Loucy (cell line): ENCODE data around the gene TBX1.

Experiments
- H2AFZ ChIP-seq: fragments of 200-600 bp; sonication (generic); 2 replicates; pipeline ENCODE4 v1.6.0; 2016; ENCODE audit warnings: antibody characterized with exemption, mild to moderate bottlenecking, low read length, moderate library complexity
- H3F3A ChIP-seq: fragments of 200-600 bp; 2 replicates; pipeline ENCODE4 v1.6.0; 2016; ENCODE audit warnings: antibody characterized with exemption, low read depth, mild to moderate bottlenecking
- H3K27me3 ChIP-seq: fragments of 200-600 bp; sonication (generic); 2 replicates; pipeline ENCODE4 v1.6.1; 2014; ENCODE audit warnings: low read length, mild to moderate bottlenecking; ENCODE audit not compliant: insufficient read depth, poor library complexity, severe bottlenecking
- H3K36me3 ChIP-seq: fragments of 200-600 bp; sonication (generic); 2 replicates; pipeline ENCODE4 v1.6.1; 2016; ENCODE audit warnings: low read length; ENCODE audit not compliant: insufficient read depth
- H3K4me1 ChIP-seq: fragments of 200-600 bp; sonication (generic); 2 replicates; pipeline ENCODE4 v1.5.1; 2014; ENCODE audit warnings: low read length, mild to moderate bottlenecking; ENCODE audit not compliant: insufficient read depth, poor library complexity, severe bottlenecking
- H3K4me2 ChIP-seq: fragments of 200-600 bp; sonication (generic); 2 replicates; pipeline ENCODE4 v1.6.0; 2014; ENCODE audit warnings: antibody characterized with exemption, low read length, low read depth, mild to moderate bottlenecking; ENCODE audit not compliant: poor library complexity, severe bottlenecking
- H3K4me3 ChIP-seq: fragments of 200-600 bp; sonication (generic); 2 replicates; pipeline ENCODE4 v1.5.1; 2014; ENCODE audit warnings: low read length, mild to moderate bottlenecking, mixed read lengths; ENCODE audit not compliant: poor library complexity, severe bottlenecking
- H3K79me2 ChIP-seq: fragments of 200-600 bp; sonication (generic); 2 replicates; pipeline ENCODE4 v1.6.1; 2014; ENCODE audit warnings: low read length; ENCODE audit not compliant: insufficient read depth
- H3K9ac ChIP-seq: fragments of 200-600 bp; sonication (generic); 2 replicates; pipeline ENCODE4 v1.6.0; 2014; ENCODE audit warnings: mild to moderate bottlenecking, low read depth, low read length, moderate library complexity; ENCODE audit not compliant: poor library complexity, severe bottlenecking
- H3K9me2 ChIP-seq: fragments of 200-600 bp; sonication (generic); replicated peaks from 2 replicates; pipeline ENCODE4 v1.6.1; 2016; ENCODE audit warnings: low read depth, low read length, mixed read lengths
- H3K9me3 ChIP-seq: fragments of 200-600 bp; sonication (generic); 2 replicates; pipeline ENCODE4 v1.6.1; 2014; ENCODE audit warnings: mild to moderate bottlenecking, antibody characterized with exemption, low read length, low read depth; ENCODE audit not compliant: insufficient read depth
- H4K20me1 ChIP-seq: fragments of 200-600 bp; sonication (generic); 2 replicates; pipeline ENCODE4 v1.6.0; 2014; ENCODE audit warnings: antibody characterized with exemption, low read length, mild to moderate bottlenecking; ENCODE audit not compliant: insufficient read depth, poor library complexity, severe bottlenecking
- EZH2phosphoT487 ChIP-seq: fragments of 200-600 bp; IDR thresholded peaks from 2 replicates; pipeline ENCODE4 v1.6.1; 2018; ENCODE audit warnings: antibody characterized with exemption, mild to moderate bottlenecking, moderate library complexity, borderline replicate concordance
- TF ChIP-seq, protein P1 (sequence below): fragments of 200-600 bp; sonication (generic); conservative IDR thresholded peaks from 2 replicates; pipeline ENCODE4 v1.5.1; 2014; ENCODE audit warnings: mild to moderate bottlenecking, antibody characterized with exemption, low read length

TBX1 gene

DNA sequence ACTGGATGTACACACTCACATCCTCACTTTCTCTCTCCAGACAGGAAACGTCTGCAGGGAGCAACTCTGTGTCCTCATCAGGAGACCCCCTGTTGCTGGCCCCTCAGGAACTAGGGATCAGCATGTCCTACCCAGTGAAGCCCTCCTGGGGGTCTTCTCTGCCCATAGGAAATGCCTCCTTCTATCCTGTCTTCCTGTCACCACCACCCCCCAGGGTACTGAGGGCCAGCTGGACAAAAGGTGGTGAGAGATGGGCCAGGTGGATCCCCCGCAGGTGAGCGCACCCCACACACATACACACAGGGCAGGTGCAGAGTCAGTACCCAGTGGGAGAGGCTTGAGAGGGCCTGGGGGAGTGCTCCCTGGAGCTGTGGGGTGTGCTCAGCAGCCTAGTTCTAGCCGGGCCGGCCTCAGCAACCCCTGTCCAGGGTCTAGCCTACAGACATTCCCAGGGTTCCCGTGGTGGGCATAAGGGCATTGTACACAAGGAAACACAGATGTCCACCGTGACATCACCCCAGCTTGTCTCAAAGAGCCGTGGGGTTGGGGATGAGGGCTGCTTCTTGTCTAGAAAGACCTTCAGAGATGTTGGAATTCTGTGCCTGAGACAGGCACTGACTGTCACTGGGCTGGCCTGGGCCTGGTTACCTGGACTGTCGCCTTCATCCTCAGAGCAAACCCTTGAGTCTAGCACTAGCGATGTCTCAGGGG, 28.0 kb upstream of the TBX1 start:
- TF ChIP-seq EZH2phosphoT487: no peak
- TF ChIP-seq, protein P1, sequence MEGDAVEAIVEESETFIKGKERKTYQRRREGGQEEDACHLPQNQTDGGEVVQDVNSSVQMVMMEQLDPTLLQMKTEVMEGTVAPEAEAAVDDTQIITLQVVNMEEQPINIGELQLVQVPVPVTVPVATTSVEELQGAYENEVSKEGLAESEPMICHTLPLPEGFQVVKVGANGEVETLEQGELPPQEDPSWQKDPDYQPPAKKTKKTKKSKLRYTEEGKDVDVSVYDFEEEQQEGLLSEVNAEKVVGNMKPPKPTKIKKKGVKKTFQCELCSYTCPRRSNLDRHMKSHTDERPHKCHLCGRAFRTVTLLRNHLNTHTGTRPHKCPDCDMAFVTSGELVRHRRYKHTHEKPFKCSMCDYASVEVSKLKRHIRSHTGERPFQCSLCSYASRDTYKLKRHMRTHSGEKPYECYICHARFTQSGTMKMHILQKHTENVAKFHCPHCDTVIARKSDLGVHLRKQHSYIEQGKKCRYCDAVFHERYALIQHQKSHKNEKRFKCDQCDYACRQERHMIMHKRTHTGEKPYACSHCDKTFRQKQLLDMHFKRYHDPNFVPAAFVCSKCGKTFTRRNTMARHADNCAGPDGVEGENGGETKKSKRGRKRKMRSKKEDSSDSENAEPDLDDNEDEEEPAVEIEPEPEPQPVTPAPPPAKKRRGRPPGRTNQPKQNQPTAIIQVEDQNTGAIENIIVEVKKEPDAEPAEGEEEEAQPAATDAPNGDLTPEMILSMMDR: no peak
- H3K4me3 ChIP-seq: no peak overlapping the region
- H3K9ac ChIP-seq: no peak overlapping the region
- H3F3A ChIP-seq: no peaks in the 10 kb centered on the region
- H3K4me1 ChIP-seq: no peaks in the 10 kb centered on the region
- H3K27me3 ChIP-seq: no peaks in the 10 kb centered on the region
- no peak overlapping the region for H3K4me2 ChIP-seq
- H2AFZ ChIP-seq: no peak overlapping the region
- H3K9me3 ChIP-seq: no peaks in the 10 kb centered on the region
- H4K20me1 ChIP-seq: no peaks in the 10 kb centered on the region
- no peaks in the 10 kb centered on the region for H3K9me2 ChIP-seq
- no peaks in the 10 kb centered on the region for H3K79me2 ChIP-seq
- no peaks in the 10 kb centered on the region for H3K36me3 ChIP-seq

- Histone ChIP-seq H3K9me3 (no peaks in the 10 kb centered on the region), H4K20me1 (no peaks in the 10 kb centered on the region), H3K27me3 (no peaks in the 10 kb centered on the region), H3K4me1 (no peaks in the 10 kb centered on the region), H3K9me2 (no peaks in the 10 kb centered on the region), H3K9ac (no peak overlapping the region), H3K4me3 (no peak overlapping the region), H3K4me2 (no peak overlapping the region), H3K79me2 (no peaks in the 10 kb centered on the region), H2AFZ (no peak overlapping the region), H3K36me3 (no peaks in the 10 kb centered on the region), H3F3A (no peaks in the 10 kb centered on the region)
- TF ChIP-seq, protein P1: no peak
- no peak for TF ChIP-seq EZH2phosphoT487
Observed at GRCh38 chr22:19733755-19734154, 26.8 kb upstream of the TBX1 start.

DNA sequence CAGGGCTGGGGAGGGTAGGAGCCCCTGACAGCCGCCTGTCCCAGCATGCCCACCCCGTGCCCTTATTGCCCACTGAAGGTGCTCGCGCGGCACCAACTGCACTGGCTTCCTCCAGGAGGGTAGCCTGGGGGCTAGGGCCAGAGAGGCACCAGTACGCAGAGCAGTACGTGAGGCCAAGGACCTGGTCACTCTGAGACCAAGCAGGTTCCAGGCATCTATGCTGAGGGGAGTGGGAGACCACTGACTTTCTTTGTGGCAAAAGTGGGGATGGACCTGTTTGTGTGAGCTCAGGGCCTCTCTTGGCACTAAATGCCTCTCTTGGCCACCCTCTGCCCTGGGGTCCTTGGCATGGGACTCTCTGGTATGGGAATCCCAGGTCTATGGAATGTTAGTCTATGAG, 26.4 kb upstream of the TBX1 start:
- no peak for TF ChIP-seq EZH2phosphoT487
- TF ChIP-seq, protein P1: no peak
- no peak overlapping the region for H2AFZ ChIP-seq
- no peaks in the 10 kb centered on the region for H3K4me1 ChIP-seq
- H3K4me3 ChIP-seq: no peak overlapping the region
- H3K9me3 ChIP-seq: no peaks in the 10 kb centered on the region
- H3K27me3 ChIP-seq: no peaks in the 10 kb centered on the region
- H3F3A ChIP-seq: no peaks in the 10 kb centered on the region
- H3K79me2 ChIP-seq: no peaks in the 10 kb centered on the region
- H3K36me3 ChIP-seq: no peaks in the 10 kb centered on the region
- H3K4me2 ChIP-seq: no peak overlapping the region
- H4K20me1 ChIP-seq: no peaks in the 10 kb centered on the region
- no peak overlapping the region for H3K9ac ChIP-seq
- no peaks in the 10 kb centered on the region for H3K9me2 ChIP-seq
